Activated CD4-positive, alpha-beta T cell treated with anti-CD3 and anti-CD28 coated beads, Interleukin-10, Interleukin-2, amounts not matched to agents 100 ng/mL and 50 ng/mL, durations not matched to agents 16 hours and 8 hours (primary cell): Measurements from ENCODE around the gene HAUS7.

Experiments
- DNase-seq: peaks from one replicate; pipeline ENCODE4 v3.0.0-alpha.2; 2020

HAUS7 gene

GRCh38 chrX:153433161-153433680 lies 37.2 kb downstream of the HAUS7 start:
- DNase-seq = no peak

GRCh38 chrX:153430796-153431195 lies 39.6 kb downstream of the HAUS7 start:
- no peak for DNase-seq

GRCh38 chrX:153426204-153426603 lies 44.2 kb downstream of the HAUS7 start:
- no peak for DNase-seq

- no peak for DNase-seq
These were observed 46.7 kb downstream of the HAUS7 start for GRCh38 chrX:153423652-153424051.

GRCh38 chrX:153421856-153422255 lies 48.5 kb downstream of the HAUS7 start:
- no peak for DNase-seq

- no peak for DNase-seq
These were observed 49.4 kb downstream of the HAUS7 start for GRCh38 chrX:153420851-153421599.

- no peak for DNase-seq
These were observed 52.7 kb downstream of the HAUS7 start for GRCh38 chrX:153417637-153418036.

- DNase-seq = no peak
These were observed 53.5 kb downstream of the HAUS7 start for GRCh38 chrX:153416781-153417450.

GRCh38 chrX:153414856-153415510 lies 55.4 kb downstream of the HAUS7 start:
- no peak for DNase-seq

- no peak for DNase-seq
These were observed 56.6 kb downstream of the HAUS7 start for GRCh38 chrX:153413731-153414130.

GRCh38 chrX:153412746-153413720 lies 57.3 kb downstream of the HAUS7 start:
- no peak for DNase-seq

GRCh38 chrX:153411988-153412574 lies 58.3 kb downstream of the HAUS7 start:
- no peak for DNase-seq

- DNase-seq = peak; percentile 36
These were observed 59.0 kb downstream of the HAUS7 start, which contains the start of gene ZFP92 for GRCh38 chrX:153411255-153411987. Gene ZFP92 (plus strand): TSS chrX:153411472. CDS start chrX:153418323, 6,851 bp downstream.

GRCh38 chrX:153410888-153411254 lies 59.5 kb downstream of the HAUS7 start:
- no peak for DNase-seq

GRCh38 chrX:153410373-153410772 lies 60.0 kb downstream of the HAUS7 start:
- DNase-seq = no peak

GRCh38 chrX:153409414-153410101 lies 60.8 kb downstream of the HAUS7 start:
- no peak for DNase-seq

- DNase-seq = no peak
These were observed 61.5 kb downstream of the HAUS7 start for GRCh38 chrX:153408871-153409351.

- no peak for DNase-seq
These were observed 62.1 kb downstream of the HAUS7 start for GRCh38 chrX:153408221-153408721.

- no peak for DNase-seq
These were observed 62.6 kb downstream of the HAUS7 start for GRCh38 chrX:153407736-153408135.

- DNase-seq = no peak
These were observed 63.5 kb downstream of the HAUS7 start for GRCh38 chrX:153406903-153407302.
